Esophagus squamous epithelium (tissue), 4 donors: ENCODE measurements around the gene SNX5.

Experiments used
- POLR2A ChIP-seq, 4 donors: fragments of 450-650 bp; IDR thresholded peaks; one replicate each; pipeline ENCODE4 v1.6.1; 2017; ENCODE audit warnings: antibody characterized with exemption in 4 of 4, mild to moderate bottlenecking in 4 of 4, moderate library complexity in 3 of 4
- TF ChIP-seq, protein P1 (sequence below), 6 experiments: fragments of 450-650 bp in 4 of 6; fragments of 200-600 bp in 2 of 6; sonication (generic) in 2 of 6; IDR thresholded peaks; one replicate each; pipeline ENCODE4 v1.5.1; 2016 to 2019; ENCODE audit warnings: antibody characterized with exemption in 6 of 6, mild to moderate bottlenecking in 4 of 6, moderate library complexity in 4 of 6

DNA sequence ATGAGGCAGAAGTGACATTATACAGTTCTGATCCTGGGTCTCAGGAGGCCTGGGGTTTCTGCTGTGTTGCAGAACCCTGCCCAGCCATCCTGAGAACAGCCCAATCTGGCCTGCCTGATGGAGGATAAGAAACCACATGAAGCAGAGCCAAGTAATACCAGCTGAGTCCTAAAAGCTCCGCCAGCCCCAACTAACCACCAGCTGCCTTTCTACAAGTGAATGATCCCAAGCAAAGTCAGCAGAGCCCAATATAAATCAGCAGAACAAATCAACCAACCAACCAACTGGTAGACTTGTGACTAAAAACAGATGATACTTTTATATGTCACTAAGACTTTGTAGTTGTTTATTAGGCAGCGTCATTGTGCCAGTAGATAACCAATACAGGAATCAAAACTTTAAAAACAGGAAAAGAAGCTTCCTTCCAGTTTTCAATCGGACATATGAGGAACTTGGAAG, 52.1 kb downstream of the SNX5 start:
- TF ChIP-seq, protein P1, sequence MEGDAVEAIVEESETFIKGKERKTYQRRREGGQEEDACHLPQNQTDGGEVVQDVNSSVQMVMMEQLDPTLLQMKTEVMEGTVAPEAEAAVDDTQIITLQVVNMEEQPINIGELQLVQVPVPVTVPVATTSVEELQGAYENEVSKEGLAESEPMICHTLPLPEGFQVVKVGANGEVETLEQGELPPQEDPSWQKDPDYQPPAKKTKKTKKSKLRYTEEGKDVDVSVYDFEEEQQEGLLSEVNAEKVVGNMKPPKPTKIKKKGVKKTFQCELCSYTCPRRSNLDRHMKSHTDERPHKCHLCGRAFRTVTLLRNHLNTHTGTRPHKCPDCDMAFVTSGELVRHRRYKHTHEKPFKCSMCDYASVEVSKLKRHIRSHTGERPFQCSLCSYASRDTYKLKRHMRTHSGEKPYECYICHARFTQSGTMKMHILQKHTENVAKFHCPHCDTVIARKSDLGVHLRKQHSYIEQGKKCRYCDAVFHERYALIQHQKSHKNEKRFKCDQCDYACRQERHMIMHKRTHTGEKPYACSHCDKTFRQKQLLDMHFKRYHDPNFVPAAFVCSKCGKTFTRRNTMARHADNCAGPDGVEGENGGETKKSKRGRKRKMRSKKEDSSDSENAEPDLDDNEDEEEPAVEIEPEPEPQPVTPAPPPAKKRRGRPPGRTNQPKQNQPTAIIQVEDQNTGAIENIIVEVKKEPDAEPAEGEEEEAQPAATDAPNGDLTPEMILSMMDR (IDR thresholded peaks at IDR 0.05), result no peak
- no peak for TF ChIP-seq POLR2A (IDR thresholded peaks at IDR 0.05)
